HL-60 (cell line): ENCODE data around the gene FRK.

Experiments
- DNase-seq, 2 experiments: peaks; one replicate each; pipeline ENCODE4 v3.0.0-alpha.2; 2010 to 2020; ENCODE audit warnings: low read depth in 1 of 2, low spot score in 1 of 2
- H3K27ac ChIP-seq: fragments of 250-450 bp; sonication (Bioruptor Pico); replicated peaks from 2 replicates; pipeline ENCODE4 v1.5.1; 2020; ENCODE audit warnings: mild to moderate bottlenecking, moderate library complexity
- H3K27me3 ChIP-seq: fragments of 250-450 bp; sonication (Bioruptor Pico); 2 replicates; pipeline ENCODE4 v1.5.1; 2021; ENCODE audit warnings: mild to moderate bottlenecking, moderate library complexity; ENCODE audit not compliant: insufficient read depth, poor library complexity, severe bottlenecking
- H3K4me3 ChIP-seq: replicated peaks from 2 replicates; pipeline ENCODE4 v1.5.1; 2011; ENCODE audit warnings: mild to moderate bottlenecking, control low read depth, low read length; ENCODE audit not compliant: insufficient read depth
- GABPA ChIP-seq: IDR thresholded peaks from 2 replicates; pipeline ENCODE4 v1.6.1; 2012; ENCODE audit warnings: low read depth
- POLR2AphosphoS5 ChIP-seq: IDR thresholded peaks from 2 replicates; pipeline ENCODE4 v1.6.1; 2012; ENCODE audit warnings: low read depth
- SPI1 ChIP-seq: IDR thresholded peaks from 2 replicates; pipeline ENCODE4 v1.6.1; 2012; ENCODE audit warnings: low read depth, mild to moderate bottlenecking, borderline replicate concordance
- TF ChIP-seq, protein P1 (sequence below): IDR thresholded peaks from 2 replicates; pipeline ENCODE4 v1.6.1; 2012; ENCODE audit warnings: low read depth; ENCODE audit not compliant: insufficient replicate concordance
- TF ChIP-seq, protein P2 (sequence below): IDR thresholded peaks from one replicate; pipeline ENCODE4 v1.5.1; 2011; ENCODE audit warnings: low read length, control low read depth, inconsistent platforms; ENCODE audit not compliant: insufficient read depth

Gene FRK

DNA sequence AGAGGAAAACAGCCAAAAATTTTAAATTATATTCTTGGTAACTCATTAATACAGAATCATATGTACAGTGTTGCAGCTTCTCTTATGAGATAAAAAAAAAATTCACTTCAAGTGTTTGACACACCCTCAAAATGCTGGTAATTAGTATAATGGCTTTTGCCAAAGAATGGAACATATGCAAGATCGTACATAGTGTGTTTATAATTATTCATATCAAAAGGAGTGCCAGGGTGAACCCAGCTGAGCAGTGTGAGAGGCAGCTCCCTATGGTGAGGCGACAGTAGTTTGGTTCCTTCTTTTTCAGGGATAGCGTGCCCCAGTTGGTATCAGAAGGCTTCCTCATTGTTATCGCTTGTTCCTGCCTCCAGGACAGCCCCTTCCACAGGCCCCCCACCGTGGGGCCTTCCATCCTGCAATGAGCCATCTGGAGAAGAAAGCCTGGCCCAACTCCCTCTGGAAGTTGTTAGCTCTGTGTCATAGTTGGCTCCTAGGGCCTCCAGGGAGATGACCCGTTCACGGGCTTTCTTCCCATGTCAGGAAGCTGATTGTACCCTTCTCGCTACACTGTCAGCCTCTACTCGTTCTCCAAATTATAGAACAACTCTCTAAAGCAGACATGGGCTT is 150.7 kb downstream of the FRK start:
- no peak for DNase-seq
- Histone ChIP-seq H3K4me3 (no peak overlapping the region), H3K27me3 (no peaks in the 10 kb centered on the region), H3K27ac (no peak overlapping the region)
- no peak for TF ChIP-seq SPI1
- no peak for TF ChIP-seq POLR2AphosphoS5
- TF ChIP-seq, protein P1, sequence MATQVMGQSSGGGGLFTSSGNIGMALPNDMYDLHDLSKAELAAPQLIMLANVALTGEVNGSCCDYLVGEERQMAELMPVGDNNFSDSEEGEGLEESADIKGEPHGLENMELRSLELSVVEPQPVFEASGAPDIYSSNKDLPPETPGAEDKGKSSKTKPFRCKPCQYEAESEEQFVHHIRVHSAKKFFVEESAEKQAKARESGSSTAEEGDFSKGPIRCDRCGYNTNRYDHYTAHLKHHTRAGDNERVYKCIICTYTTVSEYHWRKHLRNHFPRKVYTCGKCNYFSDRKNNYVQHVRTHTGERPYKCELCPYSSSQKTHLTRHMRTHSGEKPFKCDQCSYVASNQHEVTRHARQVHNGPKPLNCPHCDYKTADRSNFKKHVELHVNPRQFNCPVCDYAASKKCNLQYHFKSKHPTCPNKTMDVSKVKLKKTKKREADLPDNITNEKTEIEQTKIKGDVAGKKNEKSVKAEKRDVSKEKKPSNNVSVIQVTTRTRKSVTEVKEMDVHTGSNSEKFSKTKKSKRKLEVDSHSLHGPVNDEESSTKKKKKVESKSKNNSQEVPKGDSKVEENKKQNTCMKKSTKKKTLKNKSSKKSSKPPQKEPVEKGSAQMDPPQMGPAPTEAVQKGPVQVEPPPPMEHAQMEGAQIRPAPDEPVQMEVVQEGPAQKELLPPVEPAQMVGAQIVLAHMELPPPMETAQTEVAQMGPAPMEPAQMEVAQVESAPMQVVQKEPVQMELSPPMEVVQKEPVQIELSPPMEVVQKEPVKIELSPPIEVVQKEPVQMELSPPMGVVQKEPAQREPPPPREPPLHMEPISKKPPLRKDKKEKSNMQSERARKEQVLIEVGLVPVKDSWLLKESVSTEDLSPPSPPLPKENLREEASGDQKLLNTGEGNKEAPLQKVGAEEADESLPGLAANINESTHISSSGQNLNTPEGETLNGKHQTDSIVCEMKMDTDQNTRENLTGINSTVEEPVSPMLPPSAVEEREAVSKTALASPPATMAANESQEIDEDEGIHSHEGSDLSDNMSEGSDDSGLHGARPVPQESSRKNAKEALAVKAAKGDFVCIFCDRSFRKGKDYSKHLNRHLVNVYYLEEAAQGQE: no peak
- no peak for TF ChIP-seq GABPA
- TF ChIP-seq, protein P2, sequence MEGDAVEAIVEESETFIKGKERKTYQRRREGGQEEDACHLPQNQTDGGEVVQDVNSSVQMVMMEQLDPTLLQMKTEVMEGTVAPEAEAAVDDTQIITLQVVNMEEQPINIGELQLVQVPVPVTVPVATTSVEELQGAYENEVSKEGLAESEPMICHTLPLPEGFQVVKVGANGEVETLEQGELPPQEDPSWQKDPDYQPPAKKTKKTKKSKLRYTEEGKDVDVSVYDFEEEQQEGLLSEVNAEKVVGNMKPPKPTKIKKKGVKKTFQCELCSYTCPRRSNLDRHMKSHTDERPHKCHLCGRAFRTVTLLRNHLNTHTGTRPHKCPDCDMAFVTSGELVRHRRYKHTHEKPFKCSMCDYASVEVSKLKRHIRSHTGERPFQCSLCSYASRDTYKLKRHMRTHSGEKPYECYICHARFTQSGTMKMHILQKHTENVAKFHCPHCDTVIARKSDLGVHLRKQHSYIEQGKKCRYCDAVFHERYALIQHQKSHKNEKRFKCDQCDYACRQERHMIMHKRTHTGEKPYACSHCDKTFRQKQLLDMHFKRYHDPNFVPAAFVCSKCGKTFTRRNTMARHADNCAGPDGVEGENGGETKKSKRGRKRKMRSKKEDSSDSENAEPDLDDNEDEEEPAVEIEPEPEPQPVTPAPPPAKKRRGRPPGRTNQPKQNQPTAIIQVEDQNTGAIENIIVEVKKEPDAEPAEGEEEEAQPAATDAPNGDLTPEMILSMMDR: no peak

DNA sequence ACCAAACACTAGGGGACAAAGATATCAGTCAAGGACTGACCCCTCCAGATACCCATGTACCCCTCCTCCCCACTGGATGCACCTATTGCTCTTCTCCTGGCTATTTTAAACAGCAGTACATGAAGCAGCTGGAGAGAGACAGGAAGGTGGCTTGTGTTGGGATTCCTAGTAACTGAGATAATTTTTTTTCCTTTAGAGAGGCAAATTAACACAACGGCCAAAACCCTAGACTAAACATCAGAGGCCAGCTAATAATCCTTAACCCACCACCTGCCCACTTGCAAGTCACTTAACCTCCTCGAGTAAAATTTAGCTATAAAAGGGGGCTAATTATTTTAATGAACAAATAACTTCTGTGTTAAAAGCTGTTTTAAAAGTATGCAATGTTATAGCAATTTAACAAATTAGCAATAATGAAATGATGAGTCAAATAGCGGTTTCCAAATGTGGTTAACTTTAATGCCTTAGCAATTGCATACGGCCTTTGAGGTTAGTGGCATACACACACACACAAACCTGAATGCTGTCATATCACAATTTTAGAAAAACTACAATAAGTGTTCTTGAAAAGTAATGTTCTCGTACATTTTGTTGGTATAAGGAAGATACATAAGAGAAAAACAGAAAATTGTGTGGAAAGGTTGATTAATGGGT is 151.7 kb downstream of the FRK start:
- no peak overlapping the region for H3K4me3 ChIP-seq
- no peaks in the 10 kb centered on the region for H3K27me3 ChIP-seq
- DNase-seq: no peak
- TF ChIP-seq, protein P2: no peak
- no peak for TF ChIP-seq SPI1
- H3K27ac ChIP-seq: no peak overlapping the region

DNA sequence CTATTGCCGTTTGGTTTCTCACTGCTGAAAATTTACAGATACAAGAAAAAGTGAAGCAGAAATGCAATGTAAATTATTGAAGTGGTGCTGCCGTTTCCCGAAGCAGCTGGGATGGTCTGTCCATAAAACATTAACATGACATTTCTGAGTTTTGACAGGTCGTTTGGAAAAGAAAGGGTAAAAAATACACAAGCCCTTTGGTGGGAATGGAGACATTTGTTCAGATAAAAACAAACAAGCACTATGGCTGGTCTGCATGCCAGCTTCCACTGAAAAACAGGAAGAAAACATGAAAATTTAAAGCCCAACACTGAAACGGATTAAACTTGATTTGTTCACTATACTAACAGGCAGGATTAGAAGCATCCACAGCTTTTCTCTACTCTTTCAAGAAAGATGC is 155.2 kb downstream of the FRK start:
- Histone ChIP-seq H3K27me3 (no peaks in the 10 kb centered on the region), H3K27ac (no peak overlapping the region), H3K4me3 (no peak overlapping the region)
- no peak for DNase-seq
- no peak for TF ChIP-seq GABPA
- TF ChIP-seq, protein P1: no peak
- no peak for TF ChIP-seq POLR2AphosphoS5
- no peak for TF ChIP-seq SPI1
- TF ChIP-seq, protein P2: no peak

DNA sequence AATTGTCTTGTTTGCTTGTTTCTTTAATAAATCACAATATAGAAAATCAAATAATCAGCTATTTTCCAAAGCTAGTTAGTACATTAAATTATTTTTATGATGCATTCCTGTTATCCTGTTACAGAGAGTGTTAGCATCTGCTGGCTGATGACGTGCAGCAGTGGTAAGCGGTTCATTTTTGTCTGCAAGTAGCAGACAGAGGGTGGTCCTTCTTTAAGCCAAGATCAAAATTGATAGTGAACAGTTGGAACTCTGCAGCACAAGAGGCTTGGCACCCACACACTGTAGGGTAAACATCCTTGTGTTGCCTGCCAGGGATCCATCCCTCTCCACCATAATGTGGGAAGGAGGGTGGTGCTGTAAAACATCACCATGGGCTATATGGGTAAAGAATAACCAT is 158.3 kb downstream of the FRK start:
- no peak for DNase-seq
- H3K27me3 ChIP-seq: no peaks in the 10 kb centered on the region
- no peak for TF ChIP-seq POLR2AphosphoS5
- TF ChIP-seq, protein P1: no peak
- no peak for TF ChIP-seq GABPA
- TF ChIP-seq, protein P2: no peak
- no peak for TF ChIP-seq SPI1

More for the DNA sequence above, 158.3 kb downstream of the FRK start:
- Histone ChIP-seq H3K27ac (no peak overlapping the region), H3K4me3 (no peak overlapping the region)
